ENCODE results near the gene ST6GAL1.
A peak's percentile ranks its signal among the peaks of the same experiment; 100 is the strongest.

ST6GAL1 gene

GRCh38 chr3:186973702-186974101 lies 43.4 kb downstream of the ST6GAL1 start:
- no peak for TF ChIP-seq FOXM1 (IDR thresholded peaks at IDR 0.05; ENCODE audit: borderline replicate concordance, low read depth)
- TF ChIP-seq, protein P1, sequence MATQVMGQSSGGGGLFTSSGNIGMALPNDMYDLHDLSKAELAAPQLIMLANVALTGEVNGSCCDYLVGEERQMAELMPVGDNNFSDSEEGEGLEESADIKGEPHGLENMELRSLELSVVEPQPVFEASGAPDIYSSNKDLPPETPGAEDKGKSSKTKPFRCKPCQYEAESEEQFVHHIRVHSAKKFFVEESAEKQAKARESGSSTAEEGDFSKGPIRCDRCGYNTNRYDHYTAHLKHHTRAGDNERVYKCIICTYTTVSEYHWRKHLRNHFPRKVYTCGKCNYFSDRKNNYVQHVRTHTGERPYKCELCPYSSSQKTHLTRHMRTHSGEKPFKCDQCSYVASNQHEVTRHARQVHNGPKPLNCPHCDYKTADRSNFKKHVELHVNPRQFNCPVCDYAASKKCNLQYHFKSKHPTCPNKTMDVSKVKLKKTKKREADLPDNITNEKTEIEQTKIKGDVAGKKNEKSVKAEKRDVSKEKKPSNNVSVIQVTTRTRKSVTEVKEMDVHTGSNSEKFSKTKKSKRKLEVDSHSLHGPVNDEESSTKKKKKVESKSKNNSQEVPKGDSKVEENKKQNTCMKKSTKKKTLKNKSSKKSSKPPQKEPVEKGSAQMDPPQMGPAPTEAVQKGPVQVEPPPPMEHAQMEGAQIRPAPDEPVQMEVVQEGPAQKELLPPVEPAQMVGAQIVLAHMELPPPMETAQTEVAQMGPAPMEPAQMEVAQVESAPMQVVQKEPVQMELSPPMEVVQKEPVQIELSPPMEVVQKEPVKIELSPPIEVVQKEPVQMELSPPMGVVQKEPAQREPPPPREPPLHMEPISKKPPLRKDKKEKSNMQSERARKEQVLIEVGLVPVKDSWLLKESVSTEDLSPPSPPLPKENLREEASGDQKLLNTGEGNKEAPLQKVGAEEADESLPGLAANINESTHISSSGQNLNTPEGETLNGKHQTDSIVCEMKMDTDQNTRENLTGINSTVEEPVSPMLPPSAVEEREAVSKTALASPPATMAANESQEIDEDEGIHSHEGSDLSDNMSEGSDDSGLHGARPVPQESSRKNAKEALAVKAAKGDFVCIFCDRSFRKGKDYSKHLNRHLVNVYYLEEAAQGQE (IDR thresholded peaks at IDR 0.05; ENCODE audit: low read depth), result no peak

DNA sequence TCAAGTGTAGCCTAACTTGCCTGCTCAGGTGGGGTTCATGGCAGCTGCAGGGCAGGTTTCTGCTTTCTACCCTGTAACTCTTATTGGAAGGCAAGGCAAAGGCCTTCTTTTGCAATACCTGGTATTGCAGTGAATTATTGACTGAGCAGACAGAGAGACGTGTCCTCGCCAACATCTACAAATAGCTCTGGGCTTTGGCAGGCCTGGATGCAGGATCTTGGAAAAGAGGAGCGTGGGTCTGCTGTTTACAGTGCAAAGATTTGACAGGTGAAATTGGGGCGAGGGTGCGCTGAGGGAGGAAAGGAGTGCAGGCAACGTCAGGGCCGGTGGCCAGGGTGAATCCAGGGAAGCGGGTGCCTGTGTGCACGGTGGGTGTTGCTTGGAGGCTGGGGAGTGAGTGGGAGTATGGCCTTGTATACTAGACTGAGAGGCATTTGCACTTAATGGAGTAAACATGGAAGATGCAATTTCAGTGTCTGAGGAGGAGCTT lies 44.5 kb downstream of the ST6GAL1 start:
- no peak for TF ChIP-seq FOXM1 (IDR thresholded peaks at IDR 0.05; ENCODE audit: borderline replicate concordance, low read depth)
- TF ChIP-seq RAD21 (IDR thresholded peaks at IDR 0.05; ENCODE audit: low read depth), result no peak

DNA sequence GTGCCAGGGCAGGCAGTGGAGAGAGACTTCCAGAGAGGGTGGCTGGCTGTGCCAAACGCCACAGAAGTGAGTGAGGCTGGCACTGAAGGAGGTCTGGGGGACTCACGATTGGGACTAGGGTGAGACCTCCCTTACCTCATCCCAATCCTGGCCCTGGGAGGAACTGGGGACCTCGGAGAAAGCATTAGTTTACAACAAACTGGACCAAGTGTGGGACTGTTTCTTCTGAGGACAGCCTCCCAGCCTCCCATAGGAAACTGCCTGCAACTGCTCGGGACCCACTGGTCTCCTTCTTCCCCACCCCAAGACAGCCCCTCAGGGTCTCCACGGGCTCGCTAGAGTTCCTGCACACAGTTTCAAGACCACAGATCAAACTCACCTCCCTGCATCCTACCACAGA lies 45.4 kb downstream of the ST6GAL1 start:
- TF ChIP-seq FOXM1 (IDR thresholded peaks at IDR 0.05; ENCODE audit: borderline replicate concordance, low read depth), result no peak
- TF ChIP-seq NFIC (IDR thresholded peaks at IDR 0.05), result no peak
- TF ChIP-seq TAF1 (IDR thresholded peaks at IDR 0.05; ENCODE audit: low read depth), result no peak
- TF ChIP-seq EGR1 (IDR thresholded peaks at IDR 0.05), result no peak
- TF ChIP-seq TEAD4 (IDR thresholded peaks at IDR 0.05), result no peak
- no peak for TF ChIP-seq CREB1 (IDR thresholded peaks at IDR 0.05; ENCODE audit: low read depth)
- TF ChIP-seq RAD21 (IDR thresholded peaks at IDR 0.05; ENCODE audit: low read depth), result no peak
- no peak for TF ChIP-seq CEBPB (IDR thresholded peaks at IDR 0.05)
- TF ChIP-seq YY1 (IDR thresholded peaks at IDR 0.05; ENCODE audit: low read depth), result no peak
- TF ChIP-seq, protein P1 (IDR thresholded peaks at IDR 0.05; ENCODE audit: low read depth), result no peak
- TF ChIP-seq, protein P2, sequence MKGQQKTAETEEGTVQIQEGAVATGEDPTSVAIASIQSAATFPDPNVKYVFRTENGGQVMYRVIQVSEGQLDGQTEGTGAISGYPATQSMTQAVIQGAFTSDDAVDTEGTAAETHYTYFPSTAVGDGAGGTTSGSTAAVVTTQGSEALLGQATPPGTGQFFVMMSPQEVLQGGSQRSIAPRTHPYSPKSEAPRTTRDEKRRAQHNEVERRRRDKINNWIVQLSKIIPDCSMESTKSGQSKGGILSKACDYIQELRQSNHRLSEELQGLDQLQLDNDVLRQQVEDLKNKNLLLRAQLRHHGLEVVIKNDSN (IDR thresholded peaks at IDR 0.05), result no peak
- TF ChIP-seq EP300 (IDR thresholded peaks at IDR 0.05; ENCODE audit: borderline replicate concordance), result no peak
- TF ChIP-seq TCF12 (IDR thresholded peaks at IDR 0.05; ENCODE audit: low read depth), result no peak
- no peak for TF ChIP-seq MAX (IDR thresholded peaks at IDR 0.05)
- TF ChIP-seq ZBTB7A (IDR thresholded peaks at IDR 0.05; ENCODE audit: low read depth), result no peak

GRCh38 chr3:186976837-186977750 lies 46.8 kb downstream of the ST6GAL1 start:
- TF ChIP-seq CEBPB (IDR thresholded peaks at IDR 0.05) (no peak), TEAD4 (IDR thresholded peaks at IDR 0.05) (no peak), RAD21 (IDR thresholded peaks at IDR 0.05; ENCODE audit: low read depth) (peak; percentile 4; the same call in 1 of the 2 replicates), TCF12 (IDR thresholded peaks at IDR 0.05; ENCODE audit: low read depth) (peak; percentile 53; the same call in 1 of the 2 replicates), EP300 (IDR thresholded peaks at IDR 0.05; ENCODE audit: borderline replicate concordance) (peak; percentile 69; the same call in 1 of the 2 replicates), EGR1 (IDR thresholded peaks at IDR 0.05) (no peak), YY1 (IDR thresholded peaks at IDR 0.05; ENCODE audit: low read depth) (no peak), TAF1 (IDR thresholded peaks at IDR 0.05; ENCODE audit: low read depth) (no peak), NFIC (IDR thresholded peaks at IDR 0.05) (peak; percentile 76)
- TF ChIP-seq, protein P1 (IDR thresholded peaks at IDR 0.05; ENCODE audit: low read depth), result no peak
- TF ChIP-seq, protein P2 (IDR thresholded peaks at IDR 0.05), result peak; percentile 80

- TF ChIP-seq FOXM1 (IDR thresholded peaks at IDR 0.05; ENCODE audit: borderline replicate concordance, low read depth) (no peak), TCF12 (IDR thresholded peaks at IDR 0.05; ENCODE audit: low read depth) (no peak), TEAD4 (IDR thresholded peaks at IDR 0.05) (no peak), ZBTB7A (IDR thresholded peaks at IDR 0.05; ENCODE audit: low read depth) (no peak)
Measured at GRCh38 chr3:186978712-186979111, 48.4 kb downstream of the ST6GAL1 start.

All from Ishikawa (cell line).